ENCODE measurements around the gene ARFGAP2.

DNA sequence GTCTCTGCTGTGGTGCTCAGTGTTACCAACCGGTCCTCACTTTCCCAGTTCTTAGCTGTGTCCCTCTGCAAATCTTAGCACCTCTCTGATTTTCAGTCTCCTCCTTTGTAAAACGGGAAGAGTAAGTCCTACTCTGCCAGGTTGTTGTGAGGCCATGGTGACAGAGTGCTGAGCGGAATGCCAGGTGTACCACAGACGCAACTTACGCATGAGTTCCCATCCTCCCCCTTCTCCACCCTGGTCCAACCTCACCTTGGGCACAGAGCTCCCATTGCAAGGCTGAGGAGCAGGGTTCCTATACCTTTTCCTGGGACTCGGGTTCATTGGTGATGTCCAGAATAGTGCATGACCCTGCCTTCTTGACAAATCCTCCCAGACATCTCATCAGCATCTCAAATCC is 30.8 kb upstream of the ARFGAP2 start:
- TF ChIP-seq, protein P1, sequence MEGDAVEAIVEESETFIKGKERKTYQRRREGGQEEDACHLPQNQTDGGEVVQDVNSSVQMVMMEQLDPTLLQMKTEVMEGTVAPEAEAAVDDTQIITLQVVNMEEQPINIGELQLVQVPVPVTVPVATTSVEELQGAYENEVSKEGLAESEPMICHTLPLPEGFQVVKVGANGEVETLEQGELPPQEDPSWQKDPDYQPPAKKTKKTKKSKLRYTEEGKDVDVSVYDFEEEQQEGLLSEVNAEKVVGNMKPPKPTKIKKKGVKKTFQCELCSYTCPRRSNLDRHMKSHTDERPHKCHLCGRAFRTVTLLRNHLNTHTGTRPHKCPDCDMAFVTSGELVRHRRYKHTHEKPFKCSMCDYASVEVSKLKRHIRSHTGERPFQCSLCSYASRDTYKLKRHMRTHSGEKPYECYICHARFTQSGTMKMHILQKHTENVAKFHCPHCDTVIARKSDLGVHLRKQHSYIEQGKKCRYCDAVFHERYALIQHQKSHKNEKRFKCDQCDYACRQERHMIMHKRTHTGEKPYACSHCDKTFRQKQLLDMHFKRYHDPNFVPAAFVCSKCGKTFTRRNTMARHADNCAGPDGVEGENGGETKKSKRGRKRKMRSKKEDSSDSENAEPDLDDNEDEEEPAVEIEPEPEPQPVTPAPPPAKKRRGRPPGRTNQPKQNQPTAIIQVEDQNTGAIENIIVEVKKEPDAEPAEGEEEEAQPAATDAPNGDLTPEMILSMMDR (IDR thresholded peaks at IDR 0.05), result no peak
- no peak for TF ChIP-seq POLR2A (IDR thresholded peaks at IDR 0.05)
